HEK293 (cell line): ENCODE results near the gene ABCC3.

ENCODE experiments used
- ATF2 ChIP-seq: fragments of 450-650 bp; formaldehyde crosslinking; IDR thresholded peaks from 2 replicates; pipeline ENCODE4 v1.5.1; 2016; ENCODE audit warnings: missing biosample characterization, missing genetic modification characterization, low read depth
- CTCF ChIP-seq: fragments of 450-650 bp; formaldehyde crosslinking; IDR thresholded peaks from 2 replicates; pipeline ENCODE4 v1.5.1; 2016; ENCODE audit warnings: missing biosample characterization, missing genetic modification characterization
- HOXC10 ChIP-seq: sonication (generic); formaldehyde crosslinking; IDR thresholded peaks from 2 replicates; pipeline ENCODE4 v1.8.1; 2023; ENCODE audit warnings: mild to moderate bottlenecking, missing genetic modification reagents
- KLF10 ChIP-seq: fragments of 450-650 bp; IDR thresholded peaks from 2 replicates; pipeline ENCODE4 v1.5.1; 2018; ENCODE audit warnings: missing biosample characterization, mild to moderate bottlenecking, missing genetic modification characterization
- YY1 ChIP-seq: fragments of 450-650 bp; formaldehyde crosslinking; IDR thresholded peaks from 2 replicates; pipeline ENCODE4 v1.5.1; 2018; ENCODE audit warnings: missing biosample characterization, missing genetic modification characterization
- ZBTB1 ChIP-seq: fragments of 450-650 bp; formaldehyde crosslinking; IDR thresholded peaks from 2 replicates; pipeline ENCODE4 v1.5.1; 2016; ENCODE audit warnings: missing biosample characterization, missing genetic modification characterization
- ZBTB21 ChIP-seq: fragments of 450-650 bp; formaldehyde crosslinking; IDR thresholded peaks from 2 replicates; pipeline ENCODE4 v1.5.1; 2017; ENCODE audit warnings: missing biosample characterization, missing genetic modification characterization
- ZNF133 ChIP-seq: fragments of 450-650 bp; formaldehyde crosslinking; IDR thresholded peaks from 2 replicates; pipeline ENCODE4 v1.5.1; 2016; ENCODE audit warnings: missing biosample characterization, missing genetic modification characterization
- ZNF19 ChIP-seq: fragments of 450-650 bp; formaldehyde crosslinking; IDR thresholded peaks from 2 replicates; pipeline ENCODE4; 2016; ENCODE audit warnings: missing biosample characterization, missing genetic modification characterization, low read depth
- ZNF2 ChIP-seq: fragments of 450-650 bp; formaldehyde crosslinking; IDR thresholded peaks from 2 replicates; pipeline ENCODE4 v1.5.1; 2016; ENCODE audit warnings: missing biosample characterization, missing genetic modification characterization
- ZNF266 ChIP-seq: fragments of 450-650 bp; formaldehyde crosslinking; IDR thresholded peaks from 2 replicates; pipeline ENCODE4 v1.5.1; 2016; ENCODE audit warnings: missing biosample characterization, missing genetic modification characterization, low read depth
- ZNF747 ChIP-seq: fragments of 450-650 bp; formaldehyde crosslinking; IDR thresholded peaks from 2 replicates; pipeline ENCODE4 v1.5.1; 2016; ENCODE audit warnings: missing biosample characterization, missing genetic modification characterization

- TF ChIP-seq ZNF133 (tag by site-specific recombination) (no peak), CTCF (tag by site-specific recombination) (no peak), ZNF747 (tag by site-specific recombination) (no peak), KLF10 (tag by site-specific recombination) (no peak), ZNF266 (tag by site-specific recombination) (no peak), YY1 (no peak), ZBTB1 (tag by site-specific recombination) (no peak), ZNF2 (tag by site-specific recombination) (no peak), HOXC10 (CRISPR knock-in tag) (no peak), ATF2 (tag by site-specific recombination) (no peak), ZBTB21 (no peak), ZNF19 (tag by site-specific recombination) (no peak)
These were observed 23.0 kb upstream of the ABCC3 start for GRCh38 chr17:50611634-50612033.
